ENCODE data around the gene RAET1L. TPM values are rescaled to one million over a fixed set of nuclear protein-coding genes. Genes with fewer than 3 reads are reported as not detected.
"Not testable (repeated sequence)": the region's sequence is repeated elsewhere in the genome, so short reads cannot be mapped to it uniquely, and the experiment has no call there.

The RAET1L gene
- total RNA-seq, 2 donors from 2014 or later: not detected

DNA sequence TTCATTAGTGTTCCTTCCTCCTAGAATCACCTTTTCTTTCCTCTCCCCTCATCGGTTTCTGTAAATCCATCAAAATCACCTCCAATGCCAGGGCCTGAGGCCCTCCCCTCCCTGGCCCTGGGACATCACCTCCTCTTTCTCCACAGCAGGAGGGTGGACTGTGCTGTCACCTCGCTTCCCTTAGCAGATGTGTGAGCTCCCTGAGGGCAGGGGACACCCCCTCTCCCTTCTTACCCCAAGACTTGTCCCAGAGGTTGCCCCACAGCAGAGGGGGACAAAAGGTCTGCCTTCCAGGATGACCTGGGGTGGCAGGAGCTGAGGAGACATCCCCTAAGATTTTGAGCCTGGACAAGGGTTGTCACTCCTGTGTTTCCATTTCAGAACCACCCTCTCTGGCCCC lies 55.7 kb downstream of the RAET1L start:
- no peak overlapping the region for H3K27ac Mint-ChIP-seq
- peaks cover 4 to 16% of the 10 kb centered on the region in 2 donors for H3K36me3 Mint-ChIP-seq (ENCODE audit: insufficient read depth in 2 of 2)
- H3K27me3 Mint-ChIP-seq (ENCODE audit: low read depth): peaks cover 84% of the 10 kb centered on the region
- no peak for DNase-seq
- no peaks in the 10 kb centered on the region for H3K9me3 Mint-ChIP-seq
- no peak overlapping the region for H3K4me3 Mint-ChIP-seq
- H3K4me1 Mint-ChIP-seq (ENCODE audit: low read depth): peaks cover 28% of the 10 kb centered on the region
- no peak for ATAC-seq (replicated peaks in 1 of 2)

GRCh38 chr6:149968909-149969308 lies 56.4 kb downstream of the RAET1L start:
- not testable (repeated sequence) for ATAC-seq (replicated peaks in 1 of 2); H3K9me3 Mint-ChIP-seq; H3K4me3 Mint-ChIP-seq; DNase-seq; H3K27ac Mint-ChIP-seq
- H3K36me3 Mint-ChIP-seq (ENCODE audit: insufficient read depth in 2 of 2): peaks cover 7 to 19% of the 10 kb centered on the region in 2 donors
- peaks cover 84% of the 10 kb centered on the region for H3K27me3 Mint-ChIP-seq (ENCODE audit: low read depth)
- H3K4me1 Mint-ChIP-seq (ENCODE audit: low read depth): peaks cover 26% of the 10 kb centered on the region

Other genes with a start within 250 kb of the RAET1L start
- 10 to 100 TPM in 1 of 2 donors, 1 to 10 TPM in 1; 6.0 to 10.6 TPM for gene LRP11, start 161.2 kb downstream of the RAET1L start, total RNA-seq
- gene RAET1E, start 127.4 kb downstream of the RAET1L start, total RNA-seq: not detected
- not detected for gene RAET1G, start 102.4 kb downstream of the RAET1L start, total RNA-seq
- gene ULBP2, start 83.5 kb downstream of the RAET1L start, total RNA-seq: 1 to 10 TPM in 1 of 2 donors, under 1 TPM in 1; 1.00 to 1.5 TPM
- gene ULBP1, start 61.6 kb downstream of the RAET1L start, total RNA-seq: 10 to 100 TPM in 1 of 2 donors, 1 to 10 TPM in 1; 9.4 to 12.4 TPM
- gene ULBP3, start 43.6 kb upstream of the RAET1L start, total RNA-seq: 1 to 10 TPM; 1.1 TPM
- 1 to 10 TPM; 1.8 TPM for gene PPP1R14C, start 117.5 kb upstream of the RAET1L start, total RNA-seq